GM21390 (cell line): Measurements from ENCODE around the gene ANTXR2.
"Not testable (repeated sequence)": the region's sequence is repeated elsewhere in the genome, so short reads cannot be mapped to it uniquely, and the experiment has no call there.

Experiments
- ATAC-seq: cut with Tn5 transposase; IDR thresholded peaks from one replicate; pipeline ENCODE4 v1.9.1; 2021; ENCODE audit not compliant: unreplicated experiment

ANTXR2 gene

DNA sequence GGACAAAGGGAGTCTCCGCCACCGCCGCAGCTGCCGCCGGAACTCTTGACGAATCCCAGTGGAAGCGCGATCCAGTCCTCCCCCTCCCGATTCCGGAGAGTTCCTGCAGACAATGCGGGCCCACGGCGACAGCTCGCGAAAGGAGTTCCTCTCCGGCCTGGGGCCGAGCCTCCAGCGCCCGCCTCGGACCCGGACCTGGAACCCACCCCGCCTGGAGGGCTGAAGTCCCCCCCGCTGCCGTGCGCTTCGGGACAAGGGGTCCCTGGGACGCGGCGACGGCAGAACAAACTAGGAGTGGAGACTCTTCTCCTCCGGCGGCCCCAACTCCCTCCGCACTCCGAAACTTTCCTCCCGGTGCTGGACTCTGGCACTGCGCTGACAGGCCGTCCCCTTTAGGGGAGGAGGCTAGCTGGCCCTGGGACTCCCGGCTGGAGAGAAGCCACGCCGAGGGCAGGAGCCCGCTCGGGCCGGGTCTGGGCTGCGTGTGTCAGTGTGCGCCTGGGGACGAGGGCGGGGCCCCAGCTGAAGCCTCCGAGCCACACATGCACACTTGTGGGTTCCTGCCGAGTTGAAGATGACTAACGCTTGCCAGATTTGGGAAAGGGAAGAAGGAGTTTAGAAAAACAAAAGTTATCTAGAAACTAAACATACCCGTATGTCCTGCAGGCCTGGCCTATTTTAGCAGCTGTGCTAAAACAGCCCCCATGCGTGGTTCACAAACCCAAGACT is at the start of gene ANTXR2:
TSS of gene ANTXR2 (minus strand) at position 486 of the 729 bp plus-strand sequence. CDS start 669 bp downstream, outside the sequence.
- peak; percentile 62 for ATAC-seq

DNA sequence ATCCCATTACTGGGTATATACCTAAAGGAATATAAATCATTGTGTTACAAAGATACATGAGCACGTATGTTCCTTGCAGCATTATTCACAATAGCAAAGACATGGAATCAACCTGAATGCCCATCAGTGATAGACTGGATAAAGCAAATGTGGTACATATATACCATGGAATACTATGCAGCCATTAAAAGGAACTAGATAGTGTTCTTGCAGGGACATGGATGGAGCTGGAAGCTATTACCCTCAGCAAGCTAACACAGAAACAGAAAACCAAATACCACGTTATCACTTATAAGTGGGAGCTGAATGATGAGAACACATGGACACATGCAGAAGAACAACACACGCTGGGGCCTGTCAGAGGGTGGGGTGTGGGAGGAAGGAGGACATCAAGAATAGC is 48.8 kb upstream of the ANTXR2 start:
- ATAC-seq, result not testable (repeated sequence)

DNA sequence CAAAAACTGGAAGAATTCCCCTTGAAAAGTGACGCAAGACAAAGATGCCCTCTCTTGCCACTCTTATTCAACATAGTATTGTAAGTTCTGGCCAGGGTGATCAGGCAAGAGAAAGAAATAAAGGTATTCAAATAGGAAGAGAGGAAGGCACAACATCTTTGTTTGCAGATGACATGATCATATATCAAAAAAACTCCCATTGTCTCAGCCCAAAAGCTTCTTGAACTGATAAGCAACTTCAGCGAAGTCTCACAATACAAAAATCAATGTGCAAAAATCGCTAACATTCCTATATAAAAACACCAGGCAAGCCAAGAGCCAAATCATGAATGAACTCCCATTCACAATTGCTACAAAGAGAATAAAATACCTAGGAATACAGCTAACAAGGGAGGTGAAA is 46.6 kb upstream of the ANTXR2 start:
- not testable (repeated sequence) for ATAC-seq

GRCh38 chr4:80116516-80116915 is 43.5 kb upstream of the ANTXR2 start:
- ATAC-seq, result no peak

DNA sequence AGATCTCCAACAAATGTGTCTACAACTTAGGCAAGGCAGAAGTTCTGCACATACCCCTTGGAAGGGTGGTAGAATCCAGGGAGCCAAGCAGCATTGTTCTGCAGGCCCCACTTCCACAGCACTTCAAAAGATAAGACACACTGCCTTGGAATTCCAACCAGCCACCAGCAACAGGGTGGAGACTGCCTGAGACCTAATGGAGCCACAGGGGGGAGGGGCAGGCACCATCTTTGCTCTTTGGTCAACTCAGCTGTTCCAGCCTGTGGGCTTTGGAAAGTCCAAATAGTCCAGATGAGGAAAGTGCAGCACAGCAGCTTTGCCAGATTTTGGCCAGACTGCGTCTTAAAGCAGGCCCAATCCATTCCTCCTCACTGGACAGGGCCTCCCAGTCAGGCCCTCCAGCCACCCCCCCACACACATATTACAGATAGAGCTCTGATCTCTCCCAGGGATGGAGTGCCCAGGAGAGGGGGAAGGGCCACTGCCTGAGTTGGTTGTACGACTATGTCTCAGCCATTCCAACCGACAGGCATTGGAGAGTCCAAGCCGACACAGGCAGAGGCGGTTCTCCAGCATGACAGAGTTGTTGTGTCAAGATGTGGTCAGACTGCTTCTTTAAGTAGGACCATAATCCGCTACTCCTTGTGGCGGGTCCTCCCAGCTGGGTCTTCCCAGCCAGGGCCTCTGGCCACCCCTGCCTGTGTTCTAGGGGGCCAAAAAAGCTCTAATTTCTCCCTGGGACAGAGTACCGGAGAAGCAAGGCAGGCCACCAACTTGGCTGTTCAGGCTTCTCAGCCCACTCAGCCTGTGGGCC is 42.5 kb upstream of the ANTXR2 start:
- no peak for ATAC-seq

DNA sequence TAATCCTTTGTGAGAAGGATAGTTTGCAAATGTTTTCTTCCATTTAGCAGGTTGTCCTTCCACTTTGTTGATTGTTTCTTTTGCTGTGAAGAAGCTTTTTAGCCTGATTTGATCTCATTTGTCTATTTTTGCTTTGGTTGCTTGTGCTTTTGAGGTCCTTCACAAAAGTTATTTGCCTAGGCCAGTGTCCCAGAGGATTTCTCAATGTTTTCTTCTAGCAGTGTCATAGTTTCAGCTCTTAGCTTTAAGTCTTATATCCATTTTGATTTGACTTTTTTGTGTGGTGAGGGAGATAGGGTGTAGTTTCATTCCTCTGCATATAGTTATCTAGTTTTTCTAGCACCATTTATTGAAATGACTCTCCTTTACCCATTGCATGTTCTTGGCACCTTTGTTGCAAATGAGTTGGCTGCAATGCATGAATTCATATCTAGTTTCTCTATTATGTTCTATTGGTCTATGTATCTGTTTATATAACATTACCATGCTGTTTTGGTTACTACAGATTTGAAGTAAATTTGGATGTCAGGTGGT is 41.8 kb upstream of the ANTXR2 start:
- no peak for ATAC-seq

DNA sequence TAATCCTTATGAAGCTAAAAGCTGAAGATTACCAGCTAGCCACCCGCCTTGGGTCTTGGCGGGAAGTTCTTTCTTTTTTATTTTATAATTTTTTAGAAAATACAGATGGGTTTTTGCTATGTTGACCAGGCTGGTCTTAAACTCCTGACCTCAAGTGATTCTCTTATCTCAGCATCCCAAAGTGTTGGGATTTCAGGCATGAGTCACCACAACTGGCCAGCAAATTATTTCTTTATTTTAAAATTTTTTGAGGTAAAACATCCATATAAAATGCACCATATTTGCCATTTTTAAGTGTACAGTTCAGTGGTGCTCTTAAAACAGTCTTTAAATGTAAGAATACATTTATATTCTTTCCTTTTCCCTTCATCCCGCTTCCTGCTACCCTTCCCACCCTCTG is 40.6 kb upstream of the ANTXR2 start:
- ATAC-seq, result no peak

DNA sequence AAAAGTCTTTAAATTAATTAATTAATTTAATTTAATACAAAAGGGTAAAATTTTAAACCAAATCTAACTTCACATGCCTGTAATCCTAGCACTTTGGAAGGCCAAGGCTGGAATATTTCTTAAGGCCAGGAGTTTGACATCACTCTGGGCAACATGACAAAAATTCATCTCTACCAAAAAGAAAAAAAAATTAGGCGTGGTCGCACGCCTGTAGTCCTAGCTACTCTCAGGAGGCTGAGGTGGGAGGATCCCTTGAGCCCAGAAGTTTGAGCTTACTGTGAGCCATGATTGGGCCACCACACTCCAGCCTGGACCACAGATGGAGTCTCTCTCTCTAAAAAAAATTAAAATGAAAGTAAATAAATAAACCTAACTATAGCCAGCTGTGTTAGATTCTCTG is 39.2 kb upstream of the ANTXR2 start:
- ATAC-seq, result no peak

GRCh38 chr4:80111276-80111675 is 38.2 kb upstream of the ANTXR2 start:
- no peak for ATAC-seq

GRCh38 chr4:80107374-80107773 is 34.3 kb upstream of the ANTXR2 start:
- no peak for ATAC-seq

DNA sequence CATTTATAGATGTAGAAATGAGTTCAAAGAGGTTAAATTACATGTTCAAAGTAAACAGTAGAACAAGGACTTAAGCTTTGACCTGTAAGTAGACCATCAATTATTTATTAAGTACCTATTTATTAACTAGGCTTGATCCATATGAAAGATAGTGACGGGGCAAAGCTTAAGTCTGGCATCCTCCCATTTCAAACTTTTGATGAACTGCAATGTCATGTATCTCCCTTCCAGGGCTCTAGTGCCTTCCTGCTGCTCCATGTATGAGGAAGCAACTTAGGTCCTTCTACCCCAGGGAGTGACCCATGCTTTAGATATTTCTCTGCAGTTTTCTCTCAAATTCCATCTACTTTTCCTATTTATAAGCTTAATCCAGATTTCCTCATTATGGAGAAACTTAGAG is 31.9 kb upstream of the ANTXR2 start:
- no peak for ATAC-seq

DNA sequence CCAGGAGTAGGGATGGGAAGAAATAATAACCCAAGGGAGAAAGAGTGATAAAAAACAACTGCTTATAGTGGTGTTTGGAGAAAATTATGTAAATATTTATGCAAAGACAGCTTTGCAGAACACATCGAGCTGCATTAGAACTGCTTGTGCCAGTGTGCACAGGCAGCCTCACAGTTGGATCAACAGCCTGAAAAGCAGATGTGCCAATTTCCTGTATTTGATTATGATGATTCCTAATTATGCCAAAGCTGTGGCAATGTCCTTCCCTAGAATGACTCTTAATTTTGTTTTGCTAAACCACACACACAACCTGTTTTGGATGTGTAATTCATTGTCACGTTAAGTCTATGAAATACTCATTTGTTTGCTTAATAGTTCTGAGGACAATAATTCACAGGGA is 30.6 kb upstream of the ANTXR2 start:
- ATAC-seq, result no peak

- no peak for ATAC-seq
Observed at GRCh38 chr4:80101792-80102116, 28.7 kb upstream of the ANTXR2 start.

GRCh38 chr4:80101071-80101791 is 28.2 kb upstream of the ANTXR2 start:
- no peak for ATAC-seq

GRCh38 chr4:80099671-80100070 is 26.6 kb upstream of the ANTXR2 start:
- no peak for ATAC-seq

DNA sequence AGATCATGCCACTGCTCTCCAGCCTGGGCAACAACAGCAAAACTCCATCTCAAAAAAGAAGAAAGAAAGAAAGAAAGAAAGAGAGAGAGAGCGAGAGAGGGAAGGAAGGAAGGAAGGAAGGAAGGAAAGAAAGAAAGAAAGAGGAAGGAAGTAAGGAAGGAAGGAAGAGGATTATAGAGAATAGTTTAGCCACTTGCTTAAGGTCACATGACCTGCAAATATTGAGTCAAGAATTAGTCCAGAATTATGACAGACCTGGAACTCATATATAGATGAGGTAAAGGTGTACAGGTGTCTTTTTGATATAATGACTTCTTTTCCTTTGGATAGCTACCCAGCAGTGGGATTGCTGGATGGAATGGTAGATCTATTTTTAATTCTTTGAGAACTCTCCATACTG is 25.6 kb upstream of the ANTXR2 start:
- no peak for ATAC-seq

DNA sequence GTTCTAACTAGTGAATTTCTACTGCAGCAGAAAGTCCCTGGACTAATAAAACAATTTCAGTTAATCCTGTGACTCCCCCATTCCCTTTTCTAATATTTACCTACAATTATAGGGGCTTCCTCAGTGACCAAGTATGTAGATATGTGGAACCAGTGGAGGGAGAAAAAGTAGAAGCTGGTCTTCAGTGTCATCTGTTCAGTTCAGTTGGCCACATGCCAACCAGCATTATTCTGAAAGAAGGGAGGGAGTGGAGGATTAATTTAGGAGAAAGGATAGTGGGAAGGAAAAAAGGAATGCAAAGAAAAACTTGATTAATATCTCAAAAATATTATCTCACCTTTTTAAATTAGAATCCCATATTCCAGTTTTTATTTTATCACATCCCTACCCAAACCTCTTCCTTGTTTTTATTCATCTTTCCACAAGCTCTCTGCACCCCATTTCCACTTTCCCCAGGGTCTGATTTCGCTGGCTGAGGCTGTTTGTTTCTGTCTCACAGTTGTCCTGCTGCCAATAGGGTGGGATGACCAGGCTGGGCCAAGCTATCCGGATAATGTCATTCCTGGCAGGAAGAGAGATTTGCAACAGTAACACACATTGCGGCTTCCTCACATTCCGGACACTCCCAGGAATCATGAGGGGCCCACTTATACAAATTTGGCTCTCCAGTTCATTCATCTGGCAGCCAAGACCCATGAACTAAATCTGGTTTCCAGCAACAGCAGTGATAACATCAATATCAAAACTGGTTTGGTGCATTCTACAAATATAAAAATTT is 24.6 kb upstream of the ANTXR2 start:
- no peak for ATAC-seq

DNA sequence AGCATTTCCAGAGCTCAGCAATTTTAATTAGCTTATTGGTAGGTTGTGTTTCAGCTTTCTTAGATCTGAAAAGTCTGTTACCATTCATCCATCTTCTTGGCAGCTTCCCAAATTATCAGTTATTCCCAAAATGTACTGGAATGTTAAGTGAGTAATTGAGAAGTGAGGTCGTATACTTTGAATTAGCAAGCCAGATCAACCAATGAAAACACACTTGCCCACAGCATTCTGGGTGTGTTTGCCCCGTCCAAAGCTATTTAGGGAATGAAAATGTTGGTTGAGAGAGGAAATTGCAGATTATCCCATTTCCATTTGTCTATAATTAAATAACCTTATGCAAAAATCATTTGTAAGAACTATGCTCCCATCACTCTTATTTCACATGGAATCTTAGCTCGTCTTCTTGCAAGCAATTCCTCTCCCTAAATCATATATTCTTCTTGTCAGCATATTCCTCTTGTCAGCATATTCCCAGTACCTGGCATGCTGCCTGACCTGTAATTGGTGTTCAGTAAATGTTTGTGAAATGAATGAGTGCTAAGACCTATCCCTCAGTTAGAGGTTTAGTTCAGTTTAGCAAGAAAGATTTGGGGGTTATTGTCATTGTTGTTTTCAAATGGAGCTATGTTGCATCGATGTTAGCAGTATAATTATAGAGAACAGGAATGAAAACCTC is 23.3 kb upstream of the ANTXR2 start:
- ATAC-seq, result no peak

- no peak for ATAC-seq
Observed at GRCh38 chr4:80094191-80094590, 21.2 kb upstream of the ANTXR2 start.

DNA sequence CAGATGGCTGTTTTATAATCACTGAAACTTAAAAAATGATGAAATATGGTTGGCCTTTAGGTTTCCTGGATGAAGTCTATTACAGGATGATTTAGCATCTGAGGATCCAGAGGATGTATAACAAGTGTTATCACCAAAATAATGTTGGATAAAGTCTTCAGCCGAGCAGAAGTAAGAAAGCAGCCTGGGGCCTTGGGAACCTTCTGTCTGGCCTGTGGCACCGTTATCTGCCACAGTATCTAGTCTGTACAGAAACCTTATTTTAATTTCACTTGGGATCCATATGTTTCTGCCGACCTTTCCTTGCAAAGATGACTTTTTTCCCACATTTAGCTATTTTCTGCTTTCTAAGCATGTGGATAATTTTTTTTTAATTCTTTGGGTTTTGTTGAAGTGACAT is 20.5 kb upstream of the ANTXR2 start:
- no peak for ATAC-seq
